GM19239 (cell line): ENCODE data around the gene CSAG3.

Experiments
- DNase-seq: peaks from one replicate; pipeline ENCODE4 v3.0.0; 2011; ENCODE audit warnings: low spot score; ENCODE audit not compliant: insufficient read length
- FAIRE-seq: peaks from 2 replicates; lab custom pipeline; 2011; peaks lifted over from hg19 to GRCh38; lab: Jason Lieb, UNC

The CSAG3 gene

GRCh38 chrX:152798945-152799344, 39.9 kb downstream of the CSAG3 start:
- FAIRE-seq (no peak), DNase-seq (no peak)

DNA sequence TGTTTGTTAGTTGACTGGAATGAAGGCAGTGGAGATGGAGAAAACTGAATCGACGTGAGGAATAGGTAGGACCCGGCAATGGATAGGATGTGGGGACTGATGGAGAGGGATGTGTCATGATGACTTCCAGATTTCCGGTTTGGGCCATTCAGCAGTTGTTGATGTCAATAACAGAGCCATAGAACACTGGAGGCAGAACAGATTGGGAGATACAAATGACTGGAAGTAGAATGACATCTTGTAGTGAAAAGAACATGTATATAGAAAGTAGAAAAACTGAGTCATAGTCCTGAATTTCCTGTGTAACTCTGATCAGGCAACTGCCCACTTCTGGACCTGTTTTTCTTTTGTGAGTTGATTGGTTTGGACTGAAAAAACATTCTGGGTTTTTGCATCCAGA, 47.0 kb downstream of the CSAG3 start:
- DNase-seq: no peak
- FAIRE-seq: no peak
